Sigmoid colon (tissue), 7 donors: ENCODE results near the gene SLC26A6. TPM values are rescaled to one million over a fixed set of nuclear protein-coding genes. Genes with fewer than 3 reads are reported as not detected.

Experiments
- DNase-seq: peaks from one replicate; pipeline ENCODE4 v3.0.0-alpha.2; 2019
- H3K27ac ChIP-seq, 4 donors: fragments of 200-600 bp; sonication (generic); one replicate each; pipeline ENCODE4 v1.5.1; 2016 to 2019; ENCODE audit warnings: mild to moderate bottlenecking in 1 of 4
- H3K27me3 ChIP-seq, 3 donors: fragments of 200-600 bp; sonication (generic); one replicate each; pipeline ENCODE4 v1.5.1; 2019; ENCODE audit warnings: mild to moderate bottlenecking in 1 of 3
- H3K36me3 ChIP-seq, 4 donors: fragments of 200-600 bp; sonication (generic); one replicate each; pipeline ENCODE4 v1.5.1; 2016 to 2019
- H3K4me1 ChIP-seq, 4 donors: fragments of 200-600 bp; sonication (generic); one replicate each; pipeline ENCODE4 v1.5.1; 2017 to 2019
- H3K4me3 ChIP-seq, 4 donors: fragments of 200-600 bp; sonication (generic); one replicate each; pipeline ENCODE4 v1.5.1; 2017 to 2019; ENCODE audit warnings: mild to moderate bottlenecking in 2 of 4, moderate library complexity in 1 of 4
- H3K9me3 ChIP-seq, 4 donors: fragments of 200-600 bp in 3 of 4; sonication (generic) in 3 of 4; one replicate each; pipeline versions ENCODE4 v1.5.1 to v1.6.1; 2013 to 2019
- CTCF ChIP-seq, 4 experiments: fragments of 450-650 bp in 3 of 4; fragments of 200-600 bp in 1 of 4; IDR thresholded peaks; one replicate each; pipeline ENCODE4 v1.5.1; 2016 to 2019; ENCODE audit warnings: antibody characterized with exemption in 4 of 4, mild to moderate bottlenecking in 3 of 4, moderate library complexity in 2 of 4
- EP300 ChIP-seq, 4 donors: sonication (generic); formaldehyde crosslinking; IDR thresholded peaks; one replicate each; pipeline ENCODE4 v1.6.1; 2017; ENCODE audit warnings: antibody characterized with exemption in 4 of 4
- POLR2A ChIP-seq, 2 donors: fragments of 450-650 bp; IDR thresholded peaks; one replicate each; pipeline ENCODE4 v1.6.1; 2016; ENCODE audit warnings: antibody characterized with exemption in 2 of 2, mild to moderate bottlenecking in 2 of 2, moderate library complexity in 2 of 2
- POLR2AphosphoS5 ChIP-seq, 4 donors: sonication (generic); formaldehyde crosslinking; IDR thresholded peaks; one replicate each; pipeline ENCODE4 v1.6.1; 2017; ENCODE audit warnings: antibody characterized with exemption in 4 of 4
- WGBS, 2 donors: extraction: QIAGEN DNeasy Blood & Tissue Kit; methylation state at CpG; one replicate each; pipeline ENCODE4 v1.1.7; 2013; 5-methylcytosine and 5-hydroxymethylcytosine counted together
- intact Hi-C: fragments of 100-400 bp; cut with DNase I; formaldehyde crosslinking; loops from one replicate; pipeline ENCODE4 v1.15.1; 2023
- polyA plus RNA-seq, 3 donors: library from polyadenylated mRNA; stranded (reverse); fragments of 200-250 nt; gene quantifications; one replicate each; pipeline ENCODE4 v1.2.3, GENCODE V29; 2013
- total RNA-seq, 4 donors: library from RNA; depleted of rRNA; stranded (reverse); fragments of >200 nt; gene quantifications; one replicate each; pipeline ENCODE4 v1.1.0, GENCODE V29; 2016
- donor health status: healthy with polysubstance abuse.
- donor health status: Bipolar disorder and iron deficiency.
- donor health status: healthy.

SLC26A6 gene, protein sequence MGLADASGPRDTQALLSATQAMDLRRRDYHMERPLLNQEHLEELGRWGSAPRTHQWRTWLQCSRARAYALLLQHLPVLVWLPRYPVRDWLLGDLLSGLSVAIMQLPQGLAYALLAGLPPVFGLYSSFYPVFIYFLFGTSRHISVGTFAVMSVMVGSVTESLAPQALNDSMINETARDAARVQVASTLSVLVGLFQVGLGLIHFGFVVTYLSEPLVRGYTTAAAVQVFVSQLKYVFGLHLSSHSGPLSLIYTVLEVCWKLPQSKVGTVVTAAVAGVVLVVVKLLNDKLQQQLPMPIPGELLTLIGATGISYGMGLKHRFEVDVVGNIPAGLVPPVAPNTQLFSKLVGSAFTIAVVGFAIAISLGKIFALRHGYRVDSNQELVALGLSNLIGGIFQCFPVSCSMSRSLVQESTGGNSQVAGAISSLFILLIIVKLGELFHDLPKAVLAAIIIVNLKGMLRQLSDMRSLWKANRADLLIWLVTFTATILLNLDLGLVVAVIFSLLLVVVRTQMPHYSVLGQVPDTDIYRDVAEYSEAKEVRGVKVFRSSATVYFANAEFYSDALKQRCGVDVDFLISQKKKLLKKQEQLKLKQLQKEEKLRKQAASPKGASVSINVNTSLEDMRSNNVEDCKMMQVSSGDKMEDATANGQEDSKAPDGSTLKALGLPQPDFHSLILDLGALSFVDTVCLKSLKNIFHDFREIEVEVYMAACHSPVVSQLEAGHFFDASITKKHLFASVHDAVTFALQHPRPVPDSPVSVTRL
- 10 to 100 TPM in 3 of 4 donors, 1 to 10 TPM in 1; 6.4 to 33.0 (median 17.0) TPM for total RNA-seq
- polyA plus RNA-seq, result 10 to 100 TPM in 1 of 3 donors, 1 to 10 TPM in 2; 9.0 to 70.8 (median 9.7) TPM

DNA sequence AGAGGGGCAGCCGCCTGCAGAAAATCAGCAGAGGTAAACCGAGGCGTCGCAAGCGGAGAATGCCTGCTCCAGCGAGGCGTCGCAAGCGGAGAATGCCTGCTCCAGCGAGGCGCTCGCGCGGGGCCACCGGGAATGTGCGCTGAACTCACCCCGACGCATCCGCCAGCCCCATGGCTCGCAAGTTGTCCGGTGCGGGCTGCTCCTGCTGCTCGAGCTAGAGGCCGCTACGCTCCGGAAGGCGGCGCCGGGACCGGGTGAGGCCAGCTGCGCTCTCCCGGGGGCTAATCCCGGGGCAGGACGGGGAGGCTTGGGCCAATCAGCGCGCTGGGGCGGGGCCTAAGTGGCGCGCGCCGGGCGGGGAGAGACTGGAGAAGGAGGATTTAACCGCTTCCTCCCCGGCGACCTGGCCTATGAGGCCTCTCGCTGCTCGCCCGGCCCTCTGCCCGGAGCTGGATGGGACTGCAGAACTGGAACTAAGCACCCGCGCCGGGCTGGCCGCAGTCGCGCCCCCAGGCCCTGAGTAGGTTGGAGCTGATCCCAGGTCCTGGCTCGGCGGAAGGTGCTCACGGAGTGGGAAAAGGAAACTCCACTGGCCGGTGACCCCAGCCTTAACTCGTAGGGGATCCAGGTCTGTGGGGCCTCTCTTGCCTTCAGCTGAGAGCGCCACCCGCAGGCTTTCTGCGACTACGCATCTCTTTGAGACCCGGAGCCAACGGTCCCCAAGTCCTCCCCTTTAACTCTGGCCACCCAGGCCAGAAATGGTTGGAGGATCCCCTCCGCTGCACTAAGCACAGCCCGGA is at the start of gene SLC26A6:
TSS of gene SLC26A6 (minus strand) at position 240 of the 800 bp plus-strand sequence. CDS start at position 172, 68 bp downstream.
- intact Hi-C loops, result loop anchor here (1.0 to 2.0 kb wide), 3 partner anchors 27 to 75 kb away; partner anchors contain the start of gene UQCRC1
- no peaks in the 10 kb centered on the region for H3K27me3 ChIP-seq
- peak within 1 kb of the TSS; percentile 73 to 86 (median 80) for H3K4me3 ChIP-seq
- 0 to 1% methylated on average over 68 of the region's 68 CpGs for WGBS, 2 donors
- no peaks in the 10 kb centered on the region for H3K9me3 ChIP-seq
- H3K27ac ChIP-seq, result peak within 1 kb of the TSS; percentile 87 to 91 (median 87)
- peak; percentile 98 for DNase-seq
- H3K36me3 ChIP-seq, result peaks cover 0 to 17% (median 7%) of the 10 kb centered on the region in 4 donors
- peaks cover 0 to 26% (median 21%) of the 10 kb centered on the region in 4 donors for H3K4me1 ChIP-seq
- no peak for TF ChIP-seq EP300 (IDR thresholded peaks at IDR 0.05)
- peak; percentile 57 to 91 (median 76) for TF ChIP-seq POLR2AphosphoS5 (IDR thresholded peaks at IDR 0.05)
- TF ChIP-seq POLR2A (IDR thresholded peaks at IDR 0.05), result no peak
- TF ChIP-seq CTCF (IDR thresholded peaks at IDR 0.05), result peak; percentile 38 to 58 (median 43)

- H3K27ac ChIP-seq, result peak overlapping the region in 2 of 4 donors; percentile 77 to 81
- intact Hi-C loops, result loop anchor here (2.0 to 5.0 kb wide), 3 partner anchors 56 to 162 kb away; partner anchors contain the start of genes PRKAR2A and UQCRC1
- TF ChIP-seq POLR2AphosphoS5 (IDR thresholded peaks at IDR 0.05) (no peak), EP300 (IDR thresholded peaks at IDR 0.05) (no peak), CTCF (IDR thresholded peaks at IDR 0.05) (no peak), POLR2A (IDR thresholded peaks at IDR 0.05) (no peak)
- H3K4me1 ChIP-seq, result peaks cover 0 to 45% (median 36%) of the 10 kb centered on the region in 4 donors
- peaks cover 19 to 54% (median 37%) of the 10 kb centered on the region in 4 donors for H3K36me3 ChIP-seq
- H3K27me3 ChIP-seq, result no peaks in the 10 kb centered on the region
- 40 to 50% methylated on average over 7 of the region's 7 CpGs for WGBS, 2 donors
- peak; percentile 78 for DNase-seq
- no peaks in the 10 kb centered on the region for H3K9me3 ChIP-seq
- H3K4me3 ChIP-seq, result peak overlapping the region; percentile 65 to 94 (median 80)
Observed at GRCh38 chr3:48684480-48685143, 49.4 kb upstream of the SLC26A6 start.

DNA sequence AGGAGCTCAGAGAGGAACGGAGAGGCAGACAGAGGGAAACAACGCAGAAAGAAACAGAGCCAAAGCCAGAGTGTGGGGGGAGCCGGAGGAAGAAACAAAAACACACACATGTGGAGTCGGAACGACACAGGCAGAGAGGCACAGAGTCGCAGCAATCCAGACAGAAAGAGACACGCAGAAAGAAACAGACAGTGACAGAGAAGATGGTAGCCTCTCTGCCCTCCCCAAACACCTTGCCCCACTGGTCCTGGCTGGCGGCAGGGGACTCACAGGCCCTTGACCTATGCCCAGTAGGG is 48.7 kb upstream of the SLC26A6 start:
- WGBS, 2 donors, result 79 to 80% methylated on average over 8 of the region's 8 CpGs
- Histone ChIP-seq H3K27me3 (no peaks in the 10 kb centered on the region), H3K36me3 (peaks cover 18 to 54% (median 32%) of the 10 kb centered on the region in 4 donors), H3K9me3 (no peaks in the 10 kb centered on the region), H3K27ac (peak overlapping the region in 2 of 4 donors; percentile 77 to 81), H3K4me3 (peak overlapping the region; percentile 65 to 94 (median 80)), H3K4me1 (peaks cover 0 to 45% (median 36%) of the 10 kb centered on the region in 4 donors)
- intact Hi-C loops, result loop anchor here (2.0 to 5.0 kb wide), 3 partner anchors 57 to 163 kb away; partner anchors contain the start of genes PRKAR2A and UQCRC1
- TF ChIP-seq CTCF (IDR thresholded peaks at IDR 0.05) (no peak), POLR2A (IDR thresholded peaks at IDR 0.05) (no peak), POLR2AphosphoS5 (IDR thresholded peaks at IDR 0.05) (no peak), EP300 (IDR thresholded peaks at IDR 0.05) (no peak)
- no peak for DNase-seq

- TF ChIP-seq CTCF (IDR thresholded peaks at IDR 0.05), result no peak
- TF ChIP-seq EP300 (IDR thresholded peaks at IDR 0.05), result no peak
- TF ChIP-seq POLR2AphosphoS5 (IDR thresholded peaks at IDR 0.05), result no peak
- TF ChIP-seq POLR2A (IDR thresholded peaks at IDR 0.05), result no peak
- no peak for DNase-seq
- peaks cover 6 to 52% (median 27%) of the 10 kb centered on the region in 4 donors for H3K36me3 ChIP-seq
- no peaks in the 10 kb centered on the region for H3K27me3 ChIP-seq
- no peak overlapping the region for H3K27ac ChIP-seq
- H3K4me3 ChIP-seq, result no peak overlapping the region
- H3K9me3 ChIP-seq, result no peaks in the 10 kb centered on the region
- H3K4me1 ChIP-seq, result peaks cover 0 to 45% (median 36%) of the 10 kb centered on the region in 4 donors
- intact Hi-C loops, result loop anchor here (5.0 kb wide), 1 partner anchor 75 kb away; the partner anchor contains the start of gene UQCRC1
- 91 to 92% methylated on average over 9 of the region's 9 CpGs for WGBS, 2 donors
Observed at GRCh38 chr3:48682786-48683185, 47.5 kb upstream of the SLC26A6 start.
